ENCODE data around the gene OGFRL1.

Gene OGFRL1

GRCh38 chr6:71284785-71285184, 3.8 kb upstream of the OGFRL1 start:
- no peak for ATAC-seq
- TF ChIP-seq CREB5 (CRISPR knock-in tag; IDR thresholded peaks at IDR 0.05; ENCODE audit: low read depth) (no peak), ISL1 (CRISPR knock-in tag; IDR thresholded peaks at IDR 0.05) (no peak)

GRCh38 chr6:71287038-71287437, 1.6 kb upstream of the OGFRL1 start:
- TF ChIP-seq ZNF565 (CRISPR knock-in tag; conservative IDR thresholded peaks at IDR 0.05; ENCODE audit: low read depth) (no peak), ZNF8 (CRISPR knock-in tag; IDR thresholded peaks at IDR 0.05) (no peak)
- no peak for ATAC-seq

- ATAC-seq, result peak; percentile 46
- TF ChIP-seq CSRNP3 (CRISPR knock-in tag; IDR thresholded peaks at IDR 0.05) (no peak), CSDC2 (CRISPR knock-in tag; IDR thresholded peaks at IDR 0.05) (no peak), TOX (CRISPR knock-in tag; IDR thresholded peaks at IDR 0.05; ENCODE audit: borderline replicate concordance) (no peak), BACH2 (CRISPR knock-in tag; IDR thresholded peaks at IDR 0.05; ENCODE audit: borderline replicate concordance) (no peak), POU6F1 (CRISPR knock-in tag; IDR thresholded peaks at IDR 0.05; ENCODE audit: borderline replicate concordance, low read depth) (no peak), TCF4 (CRISPR knock-in tag; IDR thresholded peaks at IDR 0.05; ENCODE audit: borderline replicate concordance) (no peak), GLIS3 (CRISPR knock-in tag; IDR thresholded peaks at IDR 0.05) (no peak), RARB (CRISPR knock-in tag; IDR thresholded peaks at IDR 0.05) (no peak), CREB5 (CRISPR knock-in tag; IDR thresholded peaks at IDR 0.05; ENCODE audit: low read depth) (no peak), TSHZ2 (CRISPR knock-in tag; IDR thresholded peaks at IDR 0.05) (no peak), PPARA (CRISPR knock-in tag; IDR thresholded peaks at IDR 0.05; ENCODE audit: borderline replicate concordance) (no peak), OSR1 (CRISPR knock-in tag; IDR thresholded peaks at IDR 0.05) (no peak), ZC3H10 (CRISPR knock-in tag; IDR thresholded peaks at IDR 0.05) (no peak), ESRRG (CRISPR knock-in tag; IDR thresholded peaks at IDR 0.05) (no peak)
Measured at GRCh38 chr6:71287926-71288227, 734 bp upstream of the OGFRL1 start.

- TF ChIP-seq ZFP3 (CRISPR knock-in tag; IDR thresholded peaks at IDR 0.05) (no peak), POU6F1 (CRISPR knock-in tag; IDR thresholded peaks at IDR 0.05; ENCODE audit: borderline replicate concordance, low read depth) (no peak), ZFP30 (CRISPR knock-in tag; IDR thresholded peaks at IDR 0.05) (no peak), GLIS3 (CRISPR knock-in tag; IDR thresholded peaks at IDR 0.05) (no peak), ZC3H10 (CRISPR knock-in tag; IDR thresholded peaks at IDR 0.05) (no peak), ESRRG (CRISPR knock-in tag; IDR thresholded peaks at IDR 0.05) (no peak), RARB (CRISPR knock-in tag; IDR thresholded peaks at IDR 0.05) (no peak), TOX (CRISPR knock-in tag; IDR thresholded peaks at IDR 0.05; ENCODE audit: borderline replicate concordance) (no peak), BACH2 (CRISPR knock-in tag; IDR thresholded peaks at IDR 0.05; ENCODE audit: borderline replicate concordance) (no peak), CSDC2 (CRISPR knock-in tag; IDR thresholded peaks at IDR 0.05) (no peak)
- peak; percentile 4 for ATAC-seq
Measured at GRCh38 chr6:71289039-71289801, 609 bp downstream of the OGFRL1 start.

Data from SK-N-SH treated with all-trans-retinoic acid at 6 μM for 48 hours (cell line).